Keratinocyte (primary cell): Measurements from ENCODE around the gene HPCAL1.

Source experiments
- CTCF ChIP-seq, 3 experiments: IDR thresholded peaks in 1 of 3; conservative IDR thresholded peaks in 1 of 3; optimal IDR thresholded peaks in 1 of 3; 2 replicates in 2 of 3; 3 replicates in 1 of 3; pipeline versions ENCODE3 to v1.5.1; 2011; ENCODE audit warnings: low read length in 3 of 3, mild to moderate bottlenecking in 3 of 3, moderate library complexity in 2 of 3, control low read depth in 1 of 3, inconsistent platforms in 1 of 3; ENCODE audit not compliant: insufficient read depth in 2 of 3; ENCODE audit errors: extremely low read depth in 1 of 3
- EZH2 ChIP-seq: IDR thresholded peaks from one replicate; pipeline ENCODE4 v1.6.1; 2012; ENCODE audit warnings: inconsistent platforms, mild to moderate bottlenecking, low read length, moderate library complexity

- TF ChIP-seq CTCF (optimal IDR thresholded peaks at IDR 0.05 in 1 of 3, IDR thresholded peaks at IDR 0.05 in 1 of 3, conservative IDR thresholded peaks at IDR 0.05 in 1 of 3; ENCODE audit: extremely low read depth in 1 of 3, insufficient read depth in 2 of 3, low read length in 3 of 3) (no peak), EZH2 (no peak)
These were observed 14.9 kb downstream of the HPCAL1 start for GRCh38 chr2:10317646-10318045.
